Sciatic nerve (tissue), 1 donor: Measurements from ENCODE around the gene PROCR. TPM values are rescaled to one million over a fixed set of nuclear protein-coding genes. Genes with fewer than 3 reads are reported as not detected.

Experiments
- total RNA-seq: library from RNA; stranded (reverse); fragmentation: NEBNext Ultra II Directional; extraction: Animal tissue kit (Norgen Biotek cat#: 25700); gene quantifications from one replicate; pipeline ENCODE4 v1.2.1, GENCODE V29; 2021
- donor health status: DM: no; HTN: no; CAD: no.

PROCR gene
- total RNA-seq, 1 donor from 2014 or later = 24.0 TPM

Other genes with a start within 250 kb of the PROCR start
- 17.5 TPM for gene GSS, start 216.3 kb upstream of the PROCR start, total RNA-seq
- gene MYH7B, start 216.2 kb upstream of the PROCR start, total RNA-seq = 5.6 TPM
- gene TRPC4AP, start 79.3 kb upstream of the PROCR start, total RNA-seq = 50.4 TPM
- gene EDEM2, start 24.7 kb upstream of the PROCR start, total RNA-seq = 15.4 TPM
- gene MMP24, start 54.6 kb downstream of the PROCR start, total RNA-seq = 0.49 TPM
- gene MMP24OS, start 106.0 kb downstream of the PROCR start, total RNA-seq = 71.6 TPM
- gene EIF6, start 112.7 kb downstream of the PROCR start, total RNA-seq = 66.9 TPM
- not detected for gene FAM83C, start 120.4 kb downstream of the PROCR start, total RNA-seq
- 70.8 TPM for gene UQCC1, start 239.9 kb downstream of the PROCR start, total RNA-seq